Hepatocyte (in vitro differentiated cells): ENCODE results near the gene SDF2L1.

ENCODE experiments used
- CTCF ChIP-seq: fragments of 200-600 bp; sonication (generic); IDR thresholded peaks from 2 replicates; pipeline ENCODE4 v1.5.1; 2016; ENCODE audit warnings: antibody characterized with exemption, mild to moderate bottlenecking; ENCODE audit not compliant: poor library complexity
- EZH2 ChIP-seq: fragments of 200-600 bp; sonication (generic); IDR thresholded peaks from 2 replicates; pipeline ENCODE4 v1.6.1; 2016; ENCODE audit warnings: antibody characterized with exemption, mild to moderate bottlenecking, borderline replicate concordance
- EZH2phosphoT487 ChIP-seq: fragments of 200-600 bp; sonication (generic); IDR thresholded peaks from one replicate; pipeline ENCODE4 v1.6.1; 2018; ENCODE audit warnings: antibody characterized with exemption, mild to moderate bottlenecking, low read depth, moderate library complexity; ENCODE audit not compliant: unreplicated experiment, severe bottlenecking

GRCh38 chr22:21686634-21687393, 44.7 kb downstream of the SDF2L1 start:
- TF ChIP-seq CTCF (no peak), EZH2 (no peak), EZH2phosphoT487 (no peak)
